ENCODE measurements around the gene GRIP1.

Gene GRIP1

DNA sequence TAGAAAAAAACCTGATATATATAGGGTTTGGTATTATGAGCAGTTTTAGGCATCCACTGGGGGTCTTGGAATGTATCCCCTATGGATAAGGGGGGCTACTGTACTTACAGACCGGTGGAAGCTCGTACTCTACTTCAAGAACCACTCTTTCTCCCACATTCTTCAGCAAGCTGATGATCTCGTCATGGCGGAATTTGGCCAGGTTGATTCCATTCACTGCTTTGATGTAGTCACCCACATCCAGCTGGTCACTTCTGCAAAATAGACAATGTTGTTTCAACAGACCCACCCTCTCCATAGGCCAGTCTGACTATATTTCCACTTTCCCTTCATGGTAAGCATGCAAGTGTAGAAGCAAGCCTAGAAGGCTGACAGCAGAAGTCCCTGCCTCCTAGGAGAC lies 139.9 kb downstream of the GRIP1 start:
- TF ChIP-seq, protein P1, sequence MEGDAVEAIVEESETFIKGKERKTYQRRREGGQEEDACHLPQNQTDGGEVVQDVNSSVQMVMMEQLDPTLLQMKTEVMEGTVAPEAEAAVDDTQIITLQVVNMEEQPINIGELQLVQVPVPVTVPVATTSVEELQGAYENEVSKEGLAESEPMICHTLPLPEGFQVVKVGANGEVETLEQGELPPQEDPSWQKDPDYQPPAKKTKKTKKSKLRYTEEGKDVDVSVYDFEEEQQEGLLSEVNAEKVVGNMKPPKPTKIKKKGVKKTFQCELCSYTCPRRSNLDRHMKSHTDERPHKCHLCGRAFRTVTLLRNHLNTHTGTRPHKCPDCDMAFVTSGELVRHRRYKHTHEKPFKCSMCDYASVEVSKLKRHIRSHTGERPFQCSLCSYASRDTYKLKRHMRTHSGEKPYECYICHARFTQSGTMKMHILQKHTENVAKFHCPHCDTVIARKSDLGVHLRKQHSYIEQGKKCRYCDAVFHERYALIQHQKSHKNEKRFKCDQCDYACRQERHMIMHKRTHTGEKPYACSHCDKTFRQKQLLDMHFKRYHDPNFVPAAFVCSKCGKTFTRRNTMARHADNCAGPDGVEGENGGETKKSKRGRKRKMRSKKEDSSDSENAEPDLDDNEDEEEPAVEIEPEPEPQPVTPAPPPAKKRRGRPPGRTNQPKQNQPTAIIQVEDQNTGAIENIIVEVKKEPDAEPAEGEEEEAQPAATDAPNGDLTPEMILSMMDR (IDR thresholded peaks at IDR 0.05; ENCODE audit: low read depth, low read length) = no peak
- H3K4me3 ChIP-seq (replicated peaks in 1 of 2; ENCODE audit: low read depth in 2 of 2, low read length in 2 of 2) = no peak overlapping the region
- no peak for DNase-seq (ENCODE audit: low read depth in 2 of 2)

DNA sequence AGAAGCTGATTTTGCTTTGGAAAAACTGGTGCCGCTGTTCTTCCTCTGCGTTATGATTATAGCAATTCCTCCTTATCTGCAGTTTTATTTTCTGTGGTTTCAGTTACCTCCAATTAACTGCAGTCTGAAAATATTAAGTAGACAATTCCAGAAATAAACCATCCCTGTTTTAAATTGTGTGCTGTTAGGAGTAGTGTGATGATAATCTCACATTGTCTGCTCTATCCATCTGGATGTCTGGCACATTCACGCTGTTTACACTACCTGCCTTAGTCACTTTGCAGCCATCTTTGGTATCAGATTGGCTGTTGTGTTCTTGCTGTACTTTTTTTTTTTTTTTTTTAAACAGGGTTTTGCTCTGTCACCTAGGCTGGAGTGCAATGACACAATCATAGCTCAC lies 141.0 kb downstream of the GRIP1 start:
- TF ChIP-seq, protein P1 (IDR thresholded peaks at IDR 0.05; ENCODE audit: low read depth, low read length) = no peak
- no peak overlapping the region for H3K4me3 ChIP-seq (replicated peaks in 1 of 2; ENCODE audit: low read depth in 2 of 2, low read length in 2 of 2)
- no peak for DNase-seq (ENCODE audit: low read depth in 2 of 2)

DNA sequence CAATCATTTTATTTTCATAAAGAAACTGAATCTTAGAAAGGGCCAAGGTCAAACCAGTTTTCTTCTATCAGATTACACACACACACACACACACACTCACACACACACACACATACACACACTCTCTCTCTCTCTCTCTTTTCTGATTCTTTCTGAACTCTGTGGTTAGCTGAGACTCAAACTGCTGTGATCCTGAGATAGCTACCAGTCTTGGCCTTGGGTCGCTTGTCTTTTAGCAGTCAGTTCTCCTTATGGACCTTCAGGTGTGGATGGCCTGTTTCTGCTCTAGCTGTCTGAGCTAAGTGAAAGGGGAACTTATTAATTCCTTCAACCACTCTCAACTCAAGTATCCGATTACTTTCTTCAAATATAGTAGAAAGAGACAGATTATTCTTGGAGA lies 145.1 kb downstream of the GRIP1 start:
- no peak for DNase-seq (ENCODE audit: low read depth in 2 of 2)
- no peak overlapping the region for H3K4me3 ChIP-seq (replicated peaks in 1 of 2; ENCODE audit: low read depth in 2 of 2, low read length in 2 of 2)
- TF ChIP-seq, protein P1 (IDR thresholded peaks at IDR 0.05; ENCODE audit: low read depth, low read length) = no peak

DNA sequence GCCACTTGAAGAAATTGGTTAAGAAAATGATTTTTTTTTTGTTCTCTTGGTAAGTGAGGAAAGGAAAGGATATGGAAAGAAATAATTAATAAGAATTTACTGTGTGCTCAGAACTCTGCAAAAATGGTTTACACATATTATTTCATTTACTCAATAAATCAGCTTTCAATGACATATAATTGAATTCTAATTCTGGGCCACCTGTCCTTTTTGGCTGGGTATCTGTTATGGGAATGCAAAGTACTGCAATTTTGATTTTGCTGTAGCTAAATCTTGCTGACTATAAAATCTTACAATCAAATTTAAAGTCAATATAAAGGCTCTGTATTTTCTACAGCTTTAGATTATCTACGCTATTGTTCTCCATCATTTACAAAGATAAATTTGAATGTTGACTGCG lies 147.1 kb downstream of the GRIP1 start:
- DNase-seq (ENCODE audit: low read depth in 2 of 2) = no peak
- H3K4me3 ChIP-seq (replicated peaks in 1 of 2; ENCODE audit: low read depth in 2 of 2, low read length in 2 of 2) = no peak overlapping the region
- TF ChIP-seq, protein P1 (IDR thresholded peaks at IDR 0.05; ENCODE audit: low read depth, low read length) = no peak

DNA sequence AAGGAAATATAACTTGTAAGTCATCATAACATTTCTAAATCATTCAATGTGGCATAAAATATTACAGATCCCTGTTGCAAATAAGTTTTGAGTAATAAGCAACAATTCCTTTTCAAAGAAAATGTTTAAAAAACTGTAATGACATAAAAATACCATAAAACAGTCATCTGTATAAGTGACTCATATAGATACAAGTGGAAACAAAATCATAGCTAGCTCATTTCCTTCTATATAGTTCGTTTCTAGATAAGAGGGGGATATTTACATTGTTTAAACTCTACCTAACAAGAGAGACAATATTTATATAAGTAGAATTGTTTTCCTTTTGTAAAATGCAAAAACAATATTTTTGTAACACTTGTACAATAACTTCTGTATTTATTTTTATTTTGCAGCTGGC lies 148.9 kb downstream of the GRIP1 start:
- no peak for DNase-seq (ENCODE audit: low read depth in 2 of 2)
- no peak overlapping the region for H3K4me3 ChIP-seq (replicated peaks in 1 of 2; ENCODE audit: low read depth in 2 of 2, low read length in 2 of 2)
- TF ChIP-seq, protein P1 (IDR thresholded peaks at IDR 0.05; ENCODE audit: low read depth, low read length) = no peak

DNA sequence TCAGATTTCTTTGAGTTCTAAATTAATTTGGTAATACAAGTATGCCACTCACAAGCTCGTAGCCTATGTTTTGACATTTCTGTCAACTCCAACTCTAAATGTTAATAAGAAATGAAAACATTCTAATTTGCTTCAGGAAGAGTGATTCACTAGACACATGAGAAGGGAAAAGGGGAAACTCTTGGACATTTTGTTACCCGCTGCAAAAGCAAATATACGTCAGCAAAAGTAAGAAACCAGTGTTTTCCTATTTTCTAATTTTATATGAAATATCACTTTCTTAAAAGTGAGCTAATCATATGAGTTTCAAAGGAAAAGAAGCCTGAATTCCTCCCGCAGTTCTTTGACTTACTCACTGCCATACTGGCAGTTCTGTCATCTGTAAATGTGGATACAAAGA lies 162.3 kb downstream of the GRIP1 start:
- DNase-seq (ENCODE audit: low read depth in 2 of 2) = no peak
- TF ChIP-seq, protein P1 (IDR thresholded peaks at IDR 0.05; ENCODE audit: low read depth, low read length) = no peak
- H3K4me3 ChIP-seq (replicated peaks in 1 of 2; ENCODE audit: low read depth in 2 of 2, low read length in 2 of 2) = no peak overlapping the region

DNA sequence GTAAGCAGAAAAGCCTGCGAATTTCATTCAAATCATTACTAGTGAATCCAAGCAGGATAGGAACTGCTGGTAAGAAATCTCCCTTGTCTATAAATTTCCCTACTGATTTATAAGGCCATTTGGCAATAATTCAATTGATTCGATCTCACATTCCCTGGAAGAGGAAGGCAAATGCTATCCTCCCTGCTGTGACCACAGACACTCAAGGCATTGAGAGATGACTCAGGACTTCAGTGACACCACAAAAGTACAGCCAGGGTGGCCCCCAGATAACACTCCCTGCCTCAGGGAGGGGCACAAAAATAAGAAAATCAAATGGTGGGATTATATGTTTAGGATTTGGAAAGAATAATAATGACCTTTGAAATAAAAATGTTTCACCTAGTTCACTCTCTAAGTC lies 162.7 kb downstream of the GRIP1 start:
- no peak for DNase-seq (ENCODE audit: low read depth in 2 of 2)
- H3K4me3 ChIP-seq (replicated peaks in 1 of 2; ENCODE audit: low read depth in 2 of 2, low read length in 2 of 2) = no peak overlapping the region
- TF ChIP-seq, protein P1 (IDR thresholded peaks at IDR 0.05; ENCODE audit: low read depth, low read length) = no peak

Measured in cardiac fibroblast (primary cell).